ENCODE measurements around the gene TUFT1. TPM values are rescaled to one million over a fixed set of nuclear protein-coding genes. Genes with fewer than 3 reads are reported as not detected.

TUFT1 gene
- total and polyA plus RNA-seq, 2 donors (not counting 1 experiment from before 2014, with no cell fraction given) = 0.82 to 2.2 TPM

GRCh38 chr1:151511636-151512215, 28.4 kb upstream of the TUFT1 start:
- ATAC-seq (ENCODE audit: low read depth) (peak; percentile 1), DNase-seq (no peak)
- Mint-ChIP-seq H3K4me3 (peak overlapping the region; percentile 96), H3K4me1 (peaks cover 15% of the 10 kb centered on the region), H3K9me3 (ENCODE audit: insufficient read depth) (no peaks in the 10 kb centered on the region), H3K27ac (no peak overlapping the region), H3K27me3 (no peaks in the 10 kb centered on the region)
- Histone ChIP-seq H3K4me1 (ENCODE audit: control insufficient read depth in 2 of 2, insufficient read depth in 2 of 2, low read length in 2 of 2) (peaks cover 16 to 23% of the 10 kb centered on the region in 2 donors), H4K20me1 (ENCODE audit: control insufficient read depth, insufficient read depth, low read length, poor library complexity, severe bottlenecking) (no peaks in the 10 kb centered on the region), H3K36me3 (replicated peaks in 1 of 2; ENCODE audit: control extremely low read depth in 1 of 2, control insufficient read depth in 1 of 2, extremely low read depth in 1 of 2, insufficient read depth in 2 of 2, low read length in 1 of 2) (no peaks in the 10 kb centered on the region), H3K27me3 (replicated peaks in 1 of 4; ENCODE audit: control extremely low read depth in 1 of 4, control insufficient read depth in 3 of 4, insufficient read depth in 4 of 4, low read length in 3 of 4) (peaks cover 0 to 12% (median 2%) of the 10 kb centered on the region in 4 experiments), H3K9ac (ENCODE audit: low read length) (peak overlapping the region; percentile 84), H3K4me3 (ENCODE audit: control extremely low read depth in 1 of 5, extremely low read depth in 1 of 5, insufficient read depth in 1 of 5, low read depth in 2 of 5, low read length in 4 of 5) (peak overlapping the region; percentile 54 to 85 (median 67)), H3K27ac (ENCODE audit: low read length in 2 of 2) (no peak overlapping the region), H3K9me3 (ENCODE audit: control extremely low read depth in 1 of 3, control insufficient read depth in 2 of 3, insufficient read depth in 1 of 3, low read length in 2 of 3) (no peaks in the 10 kb centered on the region), H2AFZ (ENCODE audit: insufficient read depth, low read depth, low read length, poor library complexity, severe bottlenecking) (peak overlapping the region; percentile 95), H3K79me2 (ENCODE audit: control insufficient read depth, insufficient read depth, low read length) (no peaks in the 10 kb centered on the region), H3K4me2 (replicated peaks; ENCODE audit: low read depth, low read length, poor library complexity, severe bottlenecking) (peak overlapping the region; percentile 100)
- TF ChIP-seq CTCF (IDR thresholded peaks at IDR 0.05) (no peak), EZH2 (IDR thresholded peaks at IDR 0.05; ENCODE audit: borderline replicate concordance, insufficient read depth, low read depth, low read length, poor library complexity, severe bottlenecking) (no peak)
- intact Hi-C loops (cut with micrococcal nuclease) = loop anchor here (1.0 kb wide), 4 partner anchors 29 to 279 kb away; partner anchors contain the start of genes POGZ, TDRKH and TUFT1
- ChIA-PET POLR2A (interaction anchor here (0.6 to 0.9 kb wide), 4 partner anchors 28 to 1360 kb away, joined by 5 to 11 read pairs (median 6); partner anchors contain the start of gene TUFT1), CTCF (interaction anchor here (1.0 to 2.1 kb wide), 4 partner anchors 9 to 325 kb away, joined by 3 to 8 read pairs (median 4); no protein-coding TSS in a partner anchor)
- WGBS (ENCODE audit: insufficient coverage) = 0% methylated on average over 18 of the region's 23 CpGs

- TF ChIP-seq CTCF (IDR thresholded peaks at IDR 0.05) (no peak), EZH2 (IDR thresholded peaks at IDR 0.05; ENCODE audit: borderline replicate concordance, insufficient read depth, low read depth, low read length, poor library complexity, severe bottlenecking) (no peak)
- Histone ChIP-seq H4K20me1 (ENCODE audit: control insufficient read depth, insufficient read depth, low read length, poor library complexity, severe bottlenecking) (no peaks in the 10 kb centered on the region), H3K4me3 (ENCODE audit: control extremely low read depth in 1 of 5, extremely low read depth in 1 of 5, insufficient read depth in 1 of 5, low read depth in 2 of 5, low read length in 4 of 5) (peak overlapping the region in 4 of 5 experiments; percentile 54 to 85 (median 72)), H3K27ac (ENCODE audit: low read length in 2 of 2) (no peak overlapping the region), H3K4me2 (replicated peaks; ENCODE audit: low read depth, low read length, poor library complexity, severe bottlenecking) (peak overlapping the region; percentile 100), H3K9ac (ENCODE audit: low read length) (peak overlapping the region; percentile 84), H2AFZ (ENCODE audit: insufficient read depth, low read depth, low read length, poor library complexity, severe bottlenecking) (peak overlapping the region; percentile 95), H3K4me1 (ENCODE audit: control insufficient read depth in 2 of 2, insufficient read depth in 2 of 2, low read length in 2 of 2) (peaks cover 16 to 23% of the 10 kb centered on the region in 2 donors), H3K27me3 (replicated peaks in 1 of 4; ENCODE audit: control extremely low read depth in 1 of 4, control insufficient read depth in 3 of 4, insufficient read depth in 4 of 4, low read length in 3 of 4) (peaks cover 0 to 12% (median 2%) of the 10 kb centered on the region in 4 experiments), H3K36me3 (replicated peaks in 1 of 2; ENCODE audit: control extremely low read depth in 1 of 2, control insufficient read depth in 1 of 2, extremely low read depth in 1 of 2, insufficient read depth in 2 of 2, low read length in 1 of 2) (no peaks in the 10 kb centered on the region), H3K79me2 (ENCODE audit: control insufficient read depth, insufficient read depth, low read length) (no peaks in the 10 kb centered on the region), H3K9me3 (ENCODE audit: control extremely low read depth in 1 of 3, control insufficient read depth in 2 of 3, insufficient read depth in 1 of 3, low read length in 2 of 3) (no peaks in the 10 kb centered on the region)
- no peaks in the 10 kb centered on the region for H3K27me3 Mint-ChIP-seq
- no peak for DNase-seq
- peaks cover 15% of the 10 kb centered on the region for H3K4me1 Mint-ChIP-seq
- ATAC-seq (ENCODE audit: low read depth) = no peak
- whole genome bisulfite sequencing (ENCODE audit: insufficient coverage) = 68% methylated on average over 4 of the region's 4 CpGs
- H3K27ac Mint-ChIP-seq = no peak overlapping the region
- ChIA-PET POLR2A (interaction anchor here (0.6 kb wide), 1 partner anchor 156 kb away, joined by 6 read pairs; no protein-coding TSS in a partner anchor), CTCF (no interaction called here)
- intact Hi-C loops (cut with micrococcal nuclease) = no loop called here
- no peaks in the 10 kb centered on the region for H3K9me3 Mint-ChIP-seq (ENCODE audit: insufficient read depth)
- peak overlapping the region; percentile 96 for H3K4me3 Mint-ChIP-seq
Observed at GRCh38 chr1:151512326-151512725, 27.8 kb upstream of the TUFT1 start.

Measured in B cell (primary cell).